Fibroblast of lung (primary cell): Measurements from ENCODE around the gene CPT1C. TPM values are rescaled to one million over a fixed set of nuclear protein-coding genes. Genes with fewer than 3 reads are reported as not detected.

ENCODE experiments used
- DNase-seq, 2 donors: peaks; one replicate each; pipeline versions ENCODE4 v3.0.0 to v3.0.0-alpha.2; 2010; ENCODE audit warnings: low read depth in 2 of 2
- H2AFZ ChIP-seq: 2 replicates; pipeline ENCODE4 v1.5.1; 2012; ENCODE audit warnings: low read length, control low read depth, inconsistent platforms
- H3K27ac ChIP-seq: 2 replicates; pipeline ENCODE4 v1.5.1; 2011; ENCODE audit warnings: low read length, control low read depth; ENCODE audit not compliant: insufficient read depth
- H3K27me3 ChIP-seq: 2 replicates; pipeline ENCODE4 v1.5.1; 2011; ENCODE audit warnings: mild to moderate bottlenecking, low read length; ENCODE audit not compliant: control insufficient read depth, insufficient read depth
- H3K36me3 ChIP-seq: 2 replicates; pipeline ENCODE4 v1.5.1; 2011; ENCODE audit warnings: low read length; ENCODE audit not compliant: control insufficient read depth, insufficient read depth
- H3K4me1 ChIP-seq: 2 replicates; pipeline ENCODE4 v1.5.1; 2011; ENCODE audit warnings: low read length; ENCODE audit not compliant: control insufficient read depth, insufficient read depth; ENCODE audit errors: extremely low read depth
- H3K4me2 ChIP-seq: 2 replicates; pipeline ENCODE4 v1.5.1; 2011; ENCODE audit warnings: low read length, control low read depth; ENCODE audit not compliant: insufficient read depth; ENCODE audit errors: extremely low read depth
- H3K4me3 ChIP-seq, 4 experiments: fragments of 200-600 bp in 1 of 4; sonication (generic) in 1 of 4; replicated peaks in 1 of 4; 2 replicates each; pipeline ENCODE4 v1.5.1; 2011 to 2016; ENCODE audit warnings: low read length in 4 of 4, low read depth in 3 of 4, mild to moderate bottlenecking in 3 of 4, control low read depth in 2 of 4, inconsistent platforms in 1 of 4, mixed read lengths in 1 of 4; ENCODE audit not compliant: insufficient read depth in 1 of 4; ENCODE audit errors: control extremely low read depth in 1 of 4
- H3K79me2 ChIP-seq: 2 replicates; pipeline ENCODE4 v1.5.1; 2012; ENCODE audit warnings: mild to moderate bottlenecking, low read length, inconsistent platforms; ENCODE audit not compliant: control insufficient read depth, insufficient read depth
- H3K9ac ChIP-seq: 2 replicates; pipeline ENCODE4 v1.5.1; 2011; ENCODE audit warnings: mild to moderate bottlenecking, low read length, control low read depth; ENCODE audit not compliant: insufficient read depth
- H3K9me3 ChIP-seq: 2 replicates; pipeline ENCODE4 v1.5.1; 2012; ENCODE audit warnings: low read depth, low read length; ENCODE audit not compliant: control insufficient read depth, insufficient read depth
- H4K20me1 ChIP-seq: 2 replicates; pipeline ENCODE4 v1.5.1; 2011; ENCODE audit warnings: low read length; ENCODE audit not compliant: control insufficient read depth, insufficient read depth; ENCODE audit errors: extremely low read depth
- CTCF ChIP-seq, 2 donors: IDR thresholded peaks in 1 of 2; conservative IDR thresholded peaks in 1 of 2; 1 replicate in 1 of 2; 2 replicates in 1 of 2; pipeline ENCODE4 v1.5.1; 2011 to 2012; ENCODE audit warnings: low read length in 2 of 2, control low read depth in 1 of 2, inconsistent platforms in 1 of 2, low read depth in 1 of 2, mild to moderate bottlenecking in 1 of 2
- EZH2 ChIP-seq: IDR thresholded peaks from 2 replicates; pipeline ENCODE4 v1.5.1; 2012; ENCODE audit warnings: low read length, control low read depth, mild to moderate bottlenecking; ENCODE audit errors: missing control alignments
- polyA plus RNA-seq, 2 donors: library from polyadenylated mRNA; depleted of rRNA in 1 of 2; stranded (reverse) in 1 of 2; unstranded in 1 of 2; fragments of >200 nt; gene quantifications; 2 replicates each; pipeline ENCODE4 v1.2.1, GENCODE V29; 2011 to 2012; ENCODE audit warnings: missing spikeins in 1 of 2
- total RNA-seq: library from RNA; depleted of rRNA; stranded (reverse); fragments of >200 nt; gene quantifications from 2 replicates; pipeline ENCODE4 v1.2.1, GENCODE V29; 2014

The CPT1C gene
- total and polyA plus RNA-seq, 2 donors (not counting 1 experiment from before 2014, with no cell fraction given), result 20.0 to 31.2 TPM

- no peaks in the 10 kb centered on the region for H3K27me3 ChIP-seq
- H3K79me2 ChIP-seq, result peaks cover 7% of the 10 kb centered on the region
- H3K9me3 ChIP-seq, result no peaks in the 10 kb centered on the region
- H3K36me3 ChIP-seq, result peaks cover 29% of the 10 kb centered on the region
- no peaks in the 10 kb centered on the region for H4K20me1 ChIP-seq
- H3K27ac ChIP-seq, result no peak overlapping the region
- no peak overlapping the region for H3K4me2 ChIP-seq
- H2AFZ ChIP-seq, result no peak overlapping the region
- no peak overlapping the region for H3K9ac ChIP-seq
- no peak for DNase-seq
- no peak overlapping the region for H3K4me3 ChIP-seq
- H3K4me1 ChIP-seq, result peaks cover 3% of the 10 kb centered on the region
- TF ChIP-seq EZH2, result no peak
- TF ChIP-seq CTCF (conservative IDR thresholded peaks at IDR 0.05 in 1 of 2, IDR thresholded peaks at IDR 0.05 in 1 of 2; ENCODE audit: low read depth in 1 of 2, low read length in 2 of 2), result no peak
Measured at GRCh38 chr19:49685845-49686332, 5.0 kb upstream of the CPT1C start.

GRCh38 chr19:49686503-49687088 is 4.3 kb upstream of the CPT1C start:
- TF ChIP-seq CTCF (conservative IDR thresholded peaks at IDR 0.05 in 1 of 2, IDR thresholded peaks at IDR 0.05 in 1 of 2; ENCODE audit: low read depth in 1 of 2, low read length in 2 of 2) (no peak), EZH2 (no peak)
- peaks cover 3% of the 10 kb centered on the region for H3K4me1 ChIP-seq
- peaks cover 29% of the 10 kb centered on the region for H3K36me3 ChIP-seq
- H3K27ac ChIP-seq, result no peak overlapping the region
- H3K9ac ChIP-seq, result no peak overlapping the region
- no peaks in the 10 kb centered on the region for H4K20me1 ChIP-seq
- H3K4me2 ChIP-seq, result no peak overlapping the region
- no peak overlapping the region for H3K4me3 ChIP-seq
- no peak for DNase-seq
- no peaks in the 10 kb centered on the region for H3K27me3 ChIP-seq
- peaks cover 3% of the 10 kb centered on the region for H3K79me2 ChIP-seq
- no peaks in the 10 kb centered on the region for H3K9me3 ChIP-seq
- H2AFZ ChIP-seq, result no peak overlapping the region

DNA sequence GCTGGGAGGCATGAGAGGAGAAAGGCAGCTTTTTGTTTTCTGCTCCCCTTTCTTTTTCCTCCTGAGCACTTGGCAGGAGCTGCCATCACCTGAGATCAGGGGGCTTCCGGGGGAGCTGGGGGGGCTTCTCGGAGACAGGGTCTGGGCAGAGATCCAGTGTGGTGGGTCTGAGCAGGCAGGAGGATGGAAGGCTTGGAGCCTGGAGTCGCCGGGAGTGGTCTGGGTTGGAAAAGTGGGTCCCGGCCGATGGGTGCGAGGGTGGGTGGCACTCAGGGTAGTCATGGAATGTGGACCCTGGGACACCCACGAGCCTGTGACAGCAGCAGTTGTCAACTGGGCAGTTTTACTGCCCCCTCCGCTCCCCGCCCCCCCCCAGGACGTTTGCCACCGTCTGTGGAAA is 3.8 kb upstream of the CPT1C start:
- no peak overlapping the region for H2AFZ ChIP-seq
- H3K27me3 ChIP-seq, result no peaks in the 10 kb centered on the region
- no peak overlapping the region for H3K4me2 ChIP-seq
- no peak overlapping the region for H3K27ac ChIP-seq
- no peaks in the 10 kb centered on the region for H3K9me3 ChIP-seq
- TF ChIP-seq EZH2 (no peak), CTCF (conservative IDR thresholded peaks at IDR 0.05 in 1 of 2, IDR thresholded peaks at IDR 0.05 in 1 of 2; ENCODE audit: low read depth in 1 of 2, low read length in 2 of 2) (no peak)
- H3K9ac ChIP-seq, result no peak overlapping the region
- DNase-seq, result no peak
- peaks cover 5% of the 10 kb centered on the region for H3K4me1 ChIP-seq
- H3K4me3 ChIP-seq, result no peak overlapping the region
- H3K79me2 ChIP-seq, result no peaks in the 10 kb centered on the region
- H4K20me1 ChIP-seq, result no peaks in the 10 kb centered on the region
- peaks cover 26% of the 10 kb centered on the region for H3K36me3 ChIP-seq
